COR-L47 (cell line): ENCODE data around the gene HMGXB3.
A peak's percentile ranks its signal among the peaks of the same experiment; 100 is the strongest.

Experiments
- DNase-seq: peaks from one replicate; lab custom pipeline; 2025; lab: John Stamatoyannopoulos, UW

HMGXB3 gene, protein sequence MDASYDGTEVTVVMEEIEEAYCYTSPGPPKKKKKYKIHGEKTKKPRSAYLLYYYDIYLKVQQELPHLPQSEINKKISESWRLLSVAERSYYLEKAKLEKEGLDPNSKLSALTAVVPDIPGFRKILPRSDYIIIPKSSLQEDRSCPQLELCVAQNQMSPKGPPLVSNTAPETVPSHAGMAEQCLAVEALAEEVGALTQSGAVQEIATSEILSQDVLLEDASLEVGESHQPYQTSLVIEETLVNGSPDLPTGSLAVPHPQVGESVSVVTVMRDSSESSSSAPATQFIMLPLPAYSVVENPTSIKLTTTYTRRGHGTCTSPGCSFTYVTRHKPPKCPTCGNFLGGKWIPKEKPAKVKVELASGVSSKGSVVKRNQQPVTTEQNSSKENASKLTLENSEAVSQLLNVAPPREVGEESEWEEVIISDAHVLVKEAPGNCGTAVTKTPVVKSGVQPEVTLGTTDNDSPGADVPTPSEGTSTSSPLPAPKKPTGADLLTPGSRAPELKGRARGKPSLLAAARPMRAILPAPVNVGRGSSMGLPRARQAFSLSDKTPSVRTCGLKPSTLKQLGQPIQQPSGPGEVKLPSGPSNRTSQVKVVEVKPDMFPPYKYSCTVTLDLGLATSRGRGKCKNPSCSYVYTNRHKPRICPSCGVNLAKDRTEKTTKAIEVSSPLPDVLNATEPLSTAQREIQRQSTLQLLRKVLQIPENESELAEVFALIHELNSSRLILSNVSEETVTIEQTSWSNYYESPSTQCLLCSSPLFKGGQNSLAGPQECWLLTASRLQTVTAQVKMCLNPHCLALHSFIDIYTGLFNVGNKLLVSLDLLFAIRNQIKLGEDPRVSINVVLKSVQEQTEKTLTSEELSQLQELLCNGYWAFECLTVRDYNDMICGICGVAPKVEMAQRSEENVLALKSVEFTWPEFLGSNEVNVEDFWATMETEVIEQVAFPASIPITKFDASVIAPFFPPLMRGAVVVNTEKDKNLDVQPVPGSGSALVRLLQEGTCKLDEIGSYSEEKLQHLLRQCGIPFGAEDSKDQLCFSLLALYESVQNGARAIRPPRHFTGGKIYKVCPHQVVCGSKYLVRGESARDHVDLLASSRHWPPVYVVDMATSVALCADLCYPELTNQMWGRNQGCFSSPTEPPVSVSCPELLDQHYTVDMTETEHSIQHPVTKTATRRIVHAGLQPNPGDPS (N-terminal part only)

DNA sequence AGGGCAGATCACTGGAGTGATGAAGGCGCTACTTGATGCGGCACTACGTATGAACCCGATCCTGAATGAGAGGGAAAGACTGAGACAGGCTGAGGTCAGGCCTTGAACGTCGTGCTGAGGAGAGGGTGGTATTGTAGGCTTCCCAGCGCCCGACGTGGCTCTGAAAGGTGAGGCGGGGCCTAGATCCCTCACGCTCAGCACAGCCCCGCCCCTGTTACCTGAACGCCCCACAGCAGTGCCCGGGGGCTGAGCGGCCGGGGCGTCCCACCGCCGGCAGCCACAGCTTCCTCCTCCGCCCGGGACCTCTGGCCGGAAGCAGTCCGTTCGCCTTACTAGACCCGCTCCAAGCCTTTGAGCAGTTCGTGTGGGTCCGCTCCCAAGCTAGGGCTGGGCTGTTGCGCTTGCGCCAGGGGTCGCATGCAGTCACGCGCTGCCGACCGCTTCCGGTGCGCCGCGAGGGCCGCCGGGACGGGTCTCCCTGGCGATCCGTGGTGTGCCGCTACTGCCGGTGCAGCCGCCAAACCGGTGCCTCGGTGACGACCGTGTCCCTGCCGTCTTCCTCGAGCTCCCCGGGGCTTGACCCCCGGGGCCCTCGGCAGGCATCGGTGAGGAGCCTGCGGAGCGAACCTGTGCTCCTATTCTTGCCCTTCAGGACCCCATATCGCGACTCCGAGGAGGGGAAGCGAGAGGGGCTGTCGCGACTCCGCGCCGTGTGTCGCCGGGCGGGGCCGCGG, at the start of gene HMGXB3, which contains the start of gene TIGD6:
Gene HMGXB3, plus strand, starts transcription at position 484 of the 734 bp plus-strand sequence. CDS start 4,114 bp downstream, outside the sequence.
Gene TIGD6, minus strand, starts transcription at position 399 of the 734 bp plus-strand sequence. CDS start 4,306 bp downstream, outside the sequence.
- peak; percentile 92 for DNase-seq

DNA sequence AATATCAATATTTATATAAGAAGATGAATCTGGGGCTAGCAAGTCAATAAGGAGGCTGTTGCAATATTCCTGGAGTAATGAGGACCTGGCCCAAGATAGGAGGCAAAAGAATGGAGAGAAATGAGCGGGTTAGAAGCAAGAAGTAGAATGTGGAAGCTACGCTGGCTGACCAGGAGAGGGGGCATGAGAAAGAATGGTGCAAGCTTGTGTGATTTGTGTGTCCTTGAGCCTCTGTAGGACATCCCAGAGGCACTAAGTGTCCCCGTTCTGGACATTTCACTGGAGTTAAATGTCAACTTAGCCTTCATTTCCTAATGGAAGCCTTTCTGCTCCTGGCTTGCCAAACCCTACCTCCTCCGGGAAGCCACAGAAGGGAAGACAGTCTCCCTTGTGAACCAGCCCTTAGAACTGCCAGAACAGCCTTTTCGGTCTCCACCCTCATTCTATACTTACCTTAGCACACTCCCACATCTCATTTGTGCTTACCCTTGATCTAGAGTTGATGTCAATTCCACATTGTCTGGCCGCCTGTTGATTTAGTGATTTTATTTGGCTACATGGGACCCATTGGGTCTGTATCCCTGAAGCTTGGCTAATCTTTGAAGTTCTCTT, 49.3 kb upstream of the HMGXB3 start:
- DNase-seq, result no peak

DNA sequence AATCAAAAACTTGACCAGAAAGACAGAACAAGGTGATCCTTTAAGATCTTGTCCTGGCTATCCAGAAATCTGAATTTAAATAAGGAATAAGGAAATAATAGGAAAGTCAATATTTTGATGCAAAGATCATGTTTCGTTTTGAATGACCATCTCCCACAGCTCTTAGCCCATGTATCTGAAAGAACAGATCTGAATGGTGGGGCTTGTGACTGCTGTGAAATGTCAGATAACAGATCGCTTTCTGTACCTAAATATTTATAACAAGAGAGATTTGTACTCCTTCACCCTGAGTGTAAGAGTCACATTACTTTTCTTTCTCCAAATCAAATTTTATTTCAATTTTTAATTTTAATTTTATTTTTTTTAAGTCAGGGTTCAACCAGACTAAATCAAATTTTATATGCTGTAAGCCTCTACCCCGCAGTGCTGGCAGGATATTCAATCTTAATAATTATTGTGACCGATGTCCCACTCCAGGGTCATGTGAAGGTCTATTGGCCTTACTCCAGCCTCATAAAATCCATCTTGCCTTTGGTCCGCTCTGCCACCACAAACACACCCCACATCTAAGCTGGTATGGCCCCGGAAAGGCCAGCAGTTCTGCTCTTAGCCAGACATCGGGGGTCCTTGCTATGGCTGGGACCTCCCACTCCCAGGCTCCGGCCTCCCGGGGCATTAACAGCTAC, 47.0 kb upstream of the HMGXB3 start:
- DNase-seq, result no peak

DNA sequence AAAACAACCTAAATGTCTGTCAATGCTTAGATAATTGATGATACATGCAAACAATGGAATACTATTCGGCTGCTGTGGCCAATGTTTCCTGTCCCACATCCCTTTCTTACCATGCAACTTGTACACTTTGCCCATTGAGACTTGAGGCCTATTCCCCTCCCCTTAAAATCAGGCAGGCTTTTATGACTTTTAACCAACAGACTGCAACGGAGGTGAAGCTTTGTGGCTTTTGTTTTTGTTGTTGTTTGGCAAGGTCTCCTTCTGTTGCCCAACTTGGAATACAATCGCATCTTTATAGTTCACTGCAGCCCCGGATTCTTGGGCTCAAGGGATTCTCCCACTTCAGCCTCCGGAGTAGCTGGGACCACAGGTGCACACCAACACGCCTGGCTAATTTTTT, 45.7 kb upstream of the HMGXB3 start:
- no peak for DNase-seq

DNA sequence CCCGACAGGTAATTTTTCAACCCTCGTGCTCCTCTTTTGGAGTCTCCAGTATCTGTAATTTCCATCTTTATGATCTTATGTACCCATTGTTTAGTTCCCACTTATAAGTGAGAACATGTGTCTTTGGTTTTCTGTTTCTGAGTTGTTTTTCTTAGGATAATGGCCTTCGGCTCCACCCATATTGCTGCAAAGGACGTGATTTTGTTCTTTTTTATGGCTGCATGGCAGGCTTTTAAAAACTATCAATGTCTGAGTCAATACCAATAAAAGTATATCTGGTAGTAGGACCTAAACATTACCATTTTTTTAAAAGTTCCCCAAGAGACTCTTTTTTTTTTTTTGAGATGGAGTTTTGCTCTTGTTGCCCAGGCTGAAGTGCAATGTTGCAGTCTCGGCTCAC, 43.9 kb upstream of the HMGXB3 start:
- DNase-seq, result no peak

DNA sequence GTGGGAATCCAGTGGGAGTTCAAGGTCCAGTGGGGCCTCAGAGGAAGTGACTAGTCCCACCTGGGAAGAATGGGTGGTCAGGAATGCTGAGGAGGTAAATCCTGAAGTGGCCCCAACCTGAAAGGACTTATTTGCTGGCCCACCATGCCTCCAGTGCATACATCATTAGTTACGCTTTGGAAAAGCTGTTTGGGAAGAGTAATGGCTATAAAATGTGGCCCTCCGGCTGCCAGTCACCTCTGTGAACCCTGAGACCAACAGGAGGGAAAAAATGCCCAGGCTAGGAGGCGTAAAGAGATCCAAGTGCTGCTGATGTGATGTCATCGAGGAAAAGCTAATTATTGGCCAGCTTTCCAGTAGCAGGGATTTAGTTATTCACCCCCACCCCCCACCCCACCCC, 42.7 kb upstream of the HMGXB3 start:
- no peak for DNase-seq

DNA sequence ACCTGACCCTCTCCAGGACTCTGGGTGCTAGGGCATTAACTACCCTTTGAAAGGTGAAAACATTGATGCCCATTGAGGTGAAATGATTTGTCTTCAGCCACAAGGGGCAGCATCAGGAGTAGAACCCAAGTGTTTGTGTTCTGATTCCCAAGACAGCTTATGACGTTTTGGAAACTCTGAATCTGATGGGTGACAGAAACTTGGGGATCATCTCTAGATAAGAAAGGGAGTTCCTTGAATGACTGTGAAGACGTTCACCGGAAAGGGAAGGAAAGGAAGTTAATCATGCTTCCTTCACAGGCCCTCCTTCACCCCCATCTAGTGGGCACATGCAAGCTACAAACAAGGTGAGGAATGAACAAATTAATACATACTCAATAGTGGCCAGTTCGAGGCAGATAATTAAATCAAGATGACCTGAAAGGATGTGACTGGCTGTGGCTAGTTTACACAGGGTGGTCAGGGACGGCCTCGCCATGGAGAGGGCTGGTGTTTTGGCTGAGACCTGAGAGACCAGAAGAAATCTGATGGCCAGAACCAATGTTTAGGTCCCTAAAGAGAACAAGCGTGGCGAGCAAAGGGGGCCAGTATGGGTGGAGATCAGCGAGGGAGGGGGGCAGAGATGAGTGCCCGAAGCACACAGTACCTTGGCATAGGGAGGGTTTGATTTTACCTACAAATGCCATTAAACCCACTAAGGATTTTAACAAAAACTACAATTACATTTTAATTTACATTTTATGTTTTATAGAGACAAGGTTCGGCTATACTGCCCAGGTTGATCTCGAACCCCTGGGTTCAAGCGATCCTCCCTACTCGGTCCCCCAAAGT, 40.9 kb upstream of the HMGXB3 start:
- no peak for DNase-seq

DNA sequence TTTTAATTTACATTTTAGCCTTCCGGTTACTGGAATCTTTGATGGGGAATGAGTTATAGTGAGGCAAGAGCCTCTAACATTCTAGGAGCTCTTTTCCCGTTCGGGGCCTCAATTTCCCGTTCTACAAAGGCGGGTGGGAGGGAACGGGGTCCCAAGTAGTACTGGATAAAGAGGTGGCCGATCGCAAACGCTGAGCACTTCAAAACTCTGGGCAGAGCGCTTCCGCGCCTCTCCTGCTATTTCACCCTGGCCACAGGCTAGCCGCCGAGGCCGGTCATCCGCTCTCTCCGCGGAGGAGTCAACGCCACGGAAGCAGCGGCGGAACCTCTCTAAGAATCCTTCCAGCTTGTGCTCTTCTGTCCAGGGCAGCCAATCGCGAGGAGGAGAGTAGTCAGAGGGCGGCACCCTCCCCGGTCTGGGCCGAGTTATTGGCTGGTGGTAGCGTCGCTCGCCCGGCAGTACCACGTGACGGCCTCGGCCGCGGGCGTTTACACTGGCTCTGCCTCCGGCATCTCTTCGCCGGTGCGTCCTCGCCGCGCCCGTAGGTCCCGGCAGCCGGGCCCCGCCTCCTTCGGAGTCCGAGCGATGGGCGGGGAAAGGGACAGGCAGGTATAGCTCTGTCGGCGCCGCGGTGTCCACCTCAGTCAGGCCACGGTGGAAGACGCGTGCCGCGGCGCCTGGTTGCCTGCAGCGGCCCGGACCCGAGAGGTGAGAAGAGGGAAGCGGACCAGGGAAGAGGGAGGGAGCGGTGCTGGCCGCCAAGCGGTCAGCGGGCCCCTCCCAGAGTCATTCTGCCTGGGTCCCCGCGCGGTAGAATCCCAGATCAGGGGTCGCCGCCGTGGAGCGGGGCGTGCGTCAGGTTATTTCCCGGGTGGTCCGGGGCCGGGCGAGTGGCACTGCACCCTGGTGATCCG, 40.0 kb upstream of the HMGXB3 start, which contains the start of gene SLC26A2:
Gene SLC26A2, plus strand, starts transcription at position 487 of the 914 bp plus-strand sequence. CDS start 16,895 bp downstream, outside the sequence.
- DNase-seq, result peak; percentile 96

DNA sequence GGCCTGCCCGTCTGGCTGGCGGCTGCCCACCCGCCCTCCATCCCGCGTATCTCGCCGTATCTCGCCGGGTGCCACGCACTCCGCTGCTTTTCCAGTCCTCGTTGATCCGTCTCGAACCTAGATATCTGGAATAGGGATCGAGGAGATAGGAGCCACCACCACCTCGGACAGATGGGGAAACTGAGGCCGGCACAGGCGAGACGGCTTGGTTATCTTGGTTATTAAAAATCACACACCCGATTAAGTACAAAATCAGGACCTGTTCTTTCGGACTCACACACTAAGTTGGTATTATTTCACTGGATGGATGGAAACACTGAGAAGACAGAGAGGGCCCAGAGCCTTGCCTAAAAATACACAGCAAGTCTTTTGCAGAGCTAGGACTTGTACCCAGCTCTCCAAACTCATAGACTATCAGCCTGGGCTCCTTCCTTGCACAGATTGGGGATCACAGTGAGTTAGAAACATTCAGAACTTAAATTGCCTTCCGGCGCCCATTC, 39.3 kb upstream of the HMGXB3 start:
- DNase-seq, result no peak

DNA sequence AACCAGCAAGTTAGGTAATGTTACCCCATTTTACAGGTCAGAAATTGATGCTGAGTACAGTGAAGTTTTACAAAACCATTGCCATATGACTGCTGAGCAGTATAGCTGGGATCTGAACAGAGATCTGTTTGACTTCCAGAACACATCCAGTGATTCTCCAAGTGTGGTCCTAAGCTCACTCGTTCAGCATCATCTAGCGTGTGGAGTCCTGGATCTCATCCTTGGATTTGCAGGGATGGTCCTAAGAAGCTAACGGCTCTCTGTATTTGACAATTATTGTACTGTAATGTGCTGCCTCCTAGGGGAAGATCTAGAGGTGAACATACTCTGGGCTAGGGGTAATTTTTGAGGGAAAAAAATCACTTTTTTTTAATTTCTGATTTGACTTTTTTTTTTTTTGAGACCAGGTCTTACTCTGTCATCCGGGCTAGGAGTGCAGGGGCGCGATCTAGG, 38.6 kb upstream of the HMGXB3 start:
- DNase-seq, result peak; percentile 33

DNA sequence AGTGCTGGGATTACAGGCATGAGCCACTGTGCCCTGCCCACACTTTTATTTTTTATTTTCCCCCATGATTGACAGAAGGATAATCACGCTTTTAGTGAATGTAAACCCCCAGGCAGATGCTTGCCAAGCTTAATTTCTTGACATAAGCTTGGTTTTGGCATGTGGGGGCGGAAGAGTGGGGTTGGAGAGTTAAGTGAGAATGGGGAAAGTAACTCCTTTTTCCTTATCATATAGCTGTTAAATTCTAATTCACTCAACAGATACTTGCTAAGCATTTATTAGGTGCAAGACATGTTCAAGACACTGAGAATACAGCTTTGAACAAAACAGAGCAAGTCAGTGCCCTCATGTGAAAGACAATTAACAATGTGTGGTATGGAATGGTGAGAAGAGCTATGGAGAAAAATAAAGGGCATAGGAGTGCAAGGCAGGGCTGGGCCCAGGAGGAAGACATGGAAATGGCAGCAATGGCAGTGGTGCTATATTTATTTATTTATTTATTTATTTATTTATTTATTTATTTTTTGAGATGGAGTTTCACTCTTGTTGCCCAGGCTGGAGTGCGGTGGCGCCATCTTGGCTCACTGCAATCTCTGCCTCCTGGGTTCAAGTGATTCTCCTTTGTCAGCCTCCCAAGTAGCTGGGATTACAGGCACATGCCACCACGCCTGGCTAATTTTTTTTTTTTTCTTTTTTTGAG, 37.8 kb upstream of the HMGXB3 start:
- DNase-seq, result no peak

DNA sequence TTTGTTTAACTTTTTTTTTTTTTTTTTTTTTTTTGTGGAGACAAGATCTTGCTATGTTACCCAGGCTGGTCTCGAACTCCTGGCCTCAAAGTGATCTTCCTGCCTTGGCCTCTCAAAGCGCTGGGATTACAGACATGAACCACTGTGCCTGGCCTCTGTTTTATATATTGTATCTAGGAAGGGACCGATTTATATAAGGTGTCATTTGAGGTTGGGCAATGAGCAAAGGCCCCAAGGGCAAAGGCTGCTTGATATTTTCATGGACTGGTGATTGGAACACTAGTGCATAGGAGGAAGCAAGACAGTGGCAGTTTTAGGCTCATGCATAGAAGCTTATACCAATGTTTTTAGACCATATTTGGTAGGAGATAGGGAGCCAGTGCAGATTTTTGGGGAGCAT, 36.8 kb upstream of the HMGXB3 start:
- no peak for DNase-seq

DNA sequence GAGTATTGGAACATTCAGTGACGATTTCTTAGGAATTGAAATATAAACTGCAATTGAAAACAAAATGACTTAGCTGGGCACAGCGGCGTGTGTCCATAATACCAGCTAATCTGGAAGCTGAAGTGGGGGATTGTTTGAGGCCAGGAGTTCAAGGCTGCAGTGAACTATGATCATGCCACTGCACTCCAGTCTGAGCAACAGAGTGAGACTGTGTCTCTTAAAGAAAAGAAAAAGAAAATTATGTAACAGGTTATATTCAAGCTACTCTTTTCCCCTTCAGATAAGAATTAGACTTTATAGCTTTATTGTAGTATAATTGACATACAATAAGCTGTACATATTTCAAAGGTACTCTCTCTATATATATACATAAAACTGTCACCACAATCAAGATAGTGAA, 33.6 kb upstream of the HMGXB3 start:
- DNase-seq, result no peak

DNA sequence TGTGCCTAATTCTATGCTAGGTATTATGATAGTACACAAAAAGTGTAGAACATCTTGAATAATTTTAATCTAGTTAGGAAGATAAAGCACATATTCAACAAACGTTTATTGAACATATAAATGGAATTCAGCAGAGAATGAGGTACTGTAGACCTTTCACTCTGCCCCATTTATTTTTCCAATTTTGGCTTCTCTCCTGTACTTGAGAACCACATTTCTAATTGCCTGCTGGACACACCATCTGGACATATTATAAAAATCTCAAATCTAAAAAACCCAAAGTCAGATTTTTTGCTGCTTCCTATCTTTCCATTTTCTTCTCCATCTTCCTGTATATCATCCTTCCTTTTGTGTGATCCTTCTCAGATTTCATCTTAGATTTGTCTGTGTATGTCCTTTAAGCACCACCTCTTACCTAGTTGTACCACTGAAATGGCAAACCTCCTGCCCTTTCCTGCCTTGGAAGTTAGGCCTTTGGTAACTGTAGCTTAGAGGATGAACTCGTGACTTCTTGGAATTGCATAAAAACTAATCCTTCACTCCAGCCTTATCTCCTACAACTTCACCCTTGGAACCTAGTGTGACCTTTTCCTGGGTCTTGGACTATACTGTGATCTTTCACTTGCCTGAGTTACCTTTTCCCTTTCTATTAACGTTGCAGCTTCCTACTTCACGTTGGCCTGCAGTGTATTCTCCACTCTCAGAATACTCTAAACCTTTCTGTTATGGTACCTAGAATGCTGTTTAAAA, 31.2 kb upstream of the HMGXB3 start:
- no peak for DNase-seq

DNA sequence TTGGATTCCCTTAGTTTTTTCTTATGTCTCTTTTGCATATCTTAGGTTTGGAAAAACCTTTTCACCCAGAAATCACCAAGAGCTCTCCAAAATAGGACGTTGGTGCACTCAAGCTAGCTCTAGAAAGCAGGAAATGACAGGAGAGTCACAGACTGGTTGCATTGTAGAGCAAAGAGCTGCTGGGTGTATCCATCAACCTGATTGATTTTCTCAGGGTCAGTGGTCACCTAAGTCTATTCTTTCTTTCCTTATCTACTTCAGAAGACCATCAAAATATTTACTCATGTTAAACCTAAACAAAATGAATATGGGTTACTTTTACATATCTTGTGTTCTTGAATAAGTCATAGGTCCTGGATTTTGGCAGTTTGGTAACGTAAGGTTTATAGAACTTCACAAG, 25.1 kb upstream of the HMGXB3 start:
- no peak for DNase-seq

DNA sequence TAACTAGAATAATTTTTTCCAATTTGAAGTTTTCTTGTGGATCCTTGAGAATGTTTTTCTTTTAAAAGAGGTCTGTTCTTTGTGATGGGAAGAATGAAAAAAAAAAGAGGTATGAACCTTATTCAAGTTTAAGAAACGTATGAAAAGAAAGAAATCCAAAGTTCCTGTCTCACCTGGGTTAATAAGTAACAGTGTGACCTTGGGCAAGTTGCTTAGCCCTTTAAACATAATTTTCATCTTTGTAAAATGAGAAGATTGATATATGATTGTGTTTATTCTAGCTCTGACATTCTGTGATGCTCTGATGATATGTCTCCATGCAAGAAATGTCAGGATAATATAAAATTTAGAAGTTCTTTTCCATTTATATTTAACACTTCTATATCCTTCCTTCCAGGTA, 20.6 kb upstream of the HMGXB3 start:
- no peak for DNase-seq

DNA sequence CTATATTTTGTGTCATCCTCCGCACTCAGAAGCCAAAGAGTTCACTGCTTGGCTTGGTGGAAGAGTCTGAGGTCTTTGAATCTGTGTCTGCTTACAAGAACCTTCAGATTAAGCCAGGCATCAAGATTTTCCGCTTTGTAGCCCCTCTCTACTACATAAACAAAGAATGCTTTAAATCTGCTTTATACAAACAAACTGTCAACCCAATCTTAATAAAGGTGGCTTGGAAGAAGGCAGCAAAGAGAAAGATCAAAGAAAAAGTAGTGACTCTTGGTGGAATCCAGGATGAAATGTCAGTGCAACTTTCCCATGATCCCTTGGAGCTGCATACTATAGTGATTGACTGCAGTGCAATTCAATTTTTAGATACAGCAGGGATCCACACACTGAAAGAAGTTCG, 19.3 kb upstream of the HMGXB3 start:
- no peak for DNase-seq
